ENCODE results near the gene GOSR2.

- TF ChIP-seq EZH2phosphoT487 (IDR thresholded peaks at IDR 0.05; ENCODE audit: insufficient read depth, low read depth) = no peak
- peak; percentile 1 for TF ChIP-seq EZH2 (IDR thresholded peaks at IDR 0.05; ENCODE audit: insufficient read depth, poor library complexity, severe bottlenecking)
These were observed 55.0 kb downstream of the GOSR2 start for GRCh38 chr17:46977750-46978488.

Measured in GM23248 (cell line).